ENCODE results near the gene TNIK.

The TNIK gene

DNA sequence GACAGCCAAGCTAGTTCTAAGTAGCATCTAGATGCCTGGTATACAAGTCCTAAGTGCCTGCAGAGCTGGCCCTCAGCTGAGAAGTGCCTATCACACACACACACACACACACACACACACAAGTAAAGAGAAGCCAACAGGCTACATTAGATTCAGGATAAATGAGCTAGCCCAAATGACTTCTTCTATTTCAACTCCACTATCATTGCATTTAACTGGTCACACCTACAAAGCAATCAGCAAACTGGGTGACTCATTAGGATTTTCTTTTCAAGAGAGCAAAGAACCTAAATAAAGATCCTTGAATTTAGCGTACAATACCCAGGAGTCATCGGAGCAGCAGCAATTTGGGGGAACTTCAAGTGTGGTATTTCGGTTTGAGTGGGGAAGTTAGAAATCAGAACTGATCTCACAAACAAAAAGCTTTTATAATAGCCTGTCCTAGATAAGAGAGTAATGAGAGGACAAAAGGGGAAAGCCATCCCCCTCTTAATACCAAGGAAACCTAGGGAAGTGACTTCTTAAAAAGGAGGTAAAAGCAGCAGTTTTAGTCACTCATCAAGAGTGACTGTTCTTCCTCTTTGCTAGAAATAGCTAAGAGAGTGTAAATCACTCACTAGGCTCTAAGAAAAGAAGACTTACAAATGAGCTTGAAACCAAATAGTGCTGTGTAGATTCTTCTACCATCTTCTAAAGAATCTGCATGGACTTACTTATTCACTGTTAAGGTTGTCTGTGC lies 112.7 kb downstream of the TNIK start:
- no peak overlapping the region for H3K4me3 ChIP-seq (ENCODE audit: low read depth, low read length)
- no peak for TF ChIP-seq CTCF (IDR thresholded peaks at IDR 0.05; ENCODE audit: low read depth, low read length)

DNA sequence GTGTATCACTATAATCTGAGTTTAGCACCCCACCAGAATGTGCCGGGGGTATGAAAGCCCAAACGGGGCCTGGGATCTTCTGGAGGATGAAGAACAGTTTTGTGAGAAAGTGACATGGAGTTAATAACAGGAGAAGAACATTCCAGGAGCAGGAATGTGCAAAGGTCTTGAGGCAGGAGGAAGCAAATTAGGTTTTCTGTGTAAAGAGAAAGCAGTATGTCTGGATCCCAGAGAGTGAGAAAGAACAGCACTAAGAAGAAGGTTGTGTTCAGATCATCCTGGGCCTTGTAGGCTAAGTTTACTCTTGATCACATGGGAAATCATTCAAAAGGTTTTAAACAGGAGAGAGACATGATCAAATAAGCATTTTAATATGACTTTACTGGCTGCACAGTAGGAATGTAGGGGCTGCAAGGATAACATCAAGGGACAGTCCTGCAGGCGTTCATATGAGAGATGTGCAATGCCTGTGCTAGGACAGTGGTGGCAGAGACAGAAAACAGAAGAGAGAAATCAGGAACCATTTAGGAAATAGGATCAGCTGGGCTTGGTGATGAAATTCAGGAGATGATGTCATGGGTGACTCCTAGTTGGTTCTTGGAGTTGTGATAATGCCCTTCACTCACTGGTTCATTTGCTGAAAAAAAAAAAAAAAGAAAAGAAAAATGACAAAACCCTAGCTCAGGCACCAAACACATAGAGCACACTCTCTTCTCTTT lies 113.5 kb downstream of the TNIK start:
- H3K4me3 ChIP-seq (ENCODE audit: low read depth, low read length): no peak overlapping the region
- TF ChIP-seq CTCF (IDR thresholded peaks at IDR 0.05; ENCODE audit: low read depth, low read length): no peak

GRCh38 chr3:171346019-171346418 lies 114.2 kb downstream of the TNIK start:
- TF ChIP-seq CTCF (IDR thresholded peaks at IDR 0.05; ENCODE audit: low read depth, low read length): no peak
- no peak overlapping the region for H3K4me3 ChIP-seq (ENCODE audit: low read depth, low read length)

DNA sequence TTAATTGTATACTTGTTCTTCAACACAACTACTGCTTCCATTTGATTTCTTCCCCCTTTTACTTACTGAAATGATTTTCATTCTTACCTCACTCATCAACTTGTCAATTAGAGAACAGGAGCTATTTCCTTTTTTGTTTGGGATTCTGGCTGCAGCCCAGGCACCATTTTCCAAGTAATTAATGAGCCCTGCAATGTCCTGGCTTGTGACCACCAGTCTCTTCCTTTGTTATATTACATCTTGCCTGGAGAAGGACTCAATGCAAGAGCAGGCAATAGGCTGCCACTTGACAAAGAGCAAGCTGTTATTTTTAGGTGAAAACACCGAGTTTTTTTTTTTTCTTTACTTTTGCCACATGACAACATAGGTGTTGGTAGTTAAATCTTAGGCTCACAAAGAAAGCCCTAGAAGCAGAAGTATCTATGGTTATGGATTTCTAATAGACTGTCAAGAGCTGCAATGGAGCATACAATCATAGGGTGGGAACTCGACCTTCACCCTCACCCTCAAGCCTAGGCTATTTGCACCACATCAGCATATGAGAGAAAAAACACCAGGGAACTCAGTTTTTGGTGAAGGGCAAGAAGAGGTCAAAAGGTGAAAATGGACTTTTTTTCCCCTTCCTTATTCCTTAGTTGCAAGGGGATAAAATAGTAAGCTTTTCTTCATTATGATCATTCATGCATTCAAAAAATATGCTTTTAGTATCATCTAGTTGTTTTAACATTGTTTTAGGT lies 114.9 kb downstream of the TNIK start:
- no peak overlapping the region for H3K4me3 ChIP-seq (ENCODE audit: low read depth, low read length)
- no peak for TF ChIP-seq CTCF (IDR thresholded peaks at IDR 0.05; ENCODE audit: low read depth, low read length)

DNA sequence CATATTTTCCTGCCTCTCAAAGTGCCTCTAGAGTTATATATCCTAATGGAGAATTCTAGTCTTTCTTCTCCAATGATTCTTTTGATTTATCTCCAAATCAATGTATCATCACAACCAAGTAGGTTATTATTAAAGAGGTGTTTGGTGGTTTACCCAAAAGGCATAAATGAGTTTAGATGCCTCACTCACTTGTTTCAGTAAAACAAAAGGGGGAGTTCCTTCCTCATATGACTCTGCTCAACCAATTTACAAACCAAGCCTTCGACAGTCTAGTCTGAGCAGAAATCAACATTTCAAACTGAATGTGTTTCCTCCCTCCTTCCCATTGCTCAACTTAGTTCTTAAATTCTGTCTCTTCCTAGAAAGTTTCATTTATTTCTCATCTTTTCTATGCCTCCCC lies 116.5 kb downstream of the TNIK start:
- TF ChIP-seq CTCF (IDR thresholded peaks at IDR 0.05; ENCODE audit: low read depth, low read length): no peak
- no peak overlapping the region for H3K4me3 ChIP-seq (ENCODE audit: low read depth, low read length)

- no peak for TF ChIP-seq CTCF (IDR thresholded peaks at IDR 0.05; ENCODE audit: low read depth, low read length)
- no peak overlapping the region for H3K4me3 ChIP-seq (ENCODE audit: low read depth, low read length)
Observed at GRCh38 chr3:171342783-171343420, 117.3 kb downstream of the TNIK start.

Measured in WI38 (cell line).